GM19238 (cell line): ENCODE measurements around the gene DEF6.

Experiments used
- DNase-seq: peaks from one replicate; pipeline ENCODE4 v3.0.0; 2011; ENCODE audit warnings: low spot score; ENCODE audit not compliant: insufficient read length

DEF6 gene

DNA sequence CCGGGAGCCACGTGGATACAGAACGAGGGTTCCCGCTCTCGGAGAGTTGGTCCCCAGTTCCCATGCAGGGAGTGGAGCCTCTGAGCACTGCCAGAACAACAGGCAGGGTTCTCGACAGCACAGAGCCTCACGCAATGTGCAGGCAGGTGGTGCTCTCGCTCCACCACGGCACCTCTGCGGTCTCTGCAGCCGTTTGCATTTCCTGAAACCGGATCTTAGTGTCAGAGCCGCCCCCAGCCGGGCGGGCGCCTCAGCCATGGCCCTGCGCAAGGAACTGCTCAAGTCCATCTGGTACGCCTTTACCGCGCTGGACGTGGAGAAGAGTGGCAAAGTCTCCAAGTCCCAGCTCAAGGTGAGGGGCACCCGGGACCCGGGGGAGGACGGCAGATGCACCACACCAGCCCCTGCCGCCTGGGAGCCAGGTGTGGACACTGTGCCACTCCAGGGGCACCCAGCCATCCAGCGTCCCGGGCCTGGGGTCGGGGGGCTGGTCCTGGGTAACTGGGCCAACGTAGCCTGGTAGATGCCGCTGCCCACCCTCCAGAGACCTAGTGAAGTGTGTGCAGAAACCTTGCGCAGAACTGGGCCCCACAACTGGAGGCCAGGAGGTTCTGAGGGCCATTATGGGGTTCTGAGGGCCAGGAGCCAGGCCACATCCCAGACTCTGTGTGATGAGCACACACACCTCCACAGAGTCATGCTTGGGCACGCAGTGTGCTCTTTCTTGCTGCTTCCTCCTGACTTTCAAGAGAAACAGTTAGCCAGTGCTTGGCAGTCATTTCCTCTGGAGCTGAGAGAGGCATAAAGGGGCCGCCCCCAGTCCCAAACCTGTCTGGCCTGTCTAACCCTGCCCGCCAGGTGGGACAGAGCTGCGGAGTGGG lies at the start of gene DEF6:
Gene DEF6, plus strand, starts transcription at position 218 of the 881 bp plus-strand sequence. Its CDS starts 39 bp downstream, at position 257.
- peak; percentile 88 for DNase-seq

DNA sequence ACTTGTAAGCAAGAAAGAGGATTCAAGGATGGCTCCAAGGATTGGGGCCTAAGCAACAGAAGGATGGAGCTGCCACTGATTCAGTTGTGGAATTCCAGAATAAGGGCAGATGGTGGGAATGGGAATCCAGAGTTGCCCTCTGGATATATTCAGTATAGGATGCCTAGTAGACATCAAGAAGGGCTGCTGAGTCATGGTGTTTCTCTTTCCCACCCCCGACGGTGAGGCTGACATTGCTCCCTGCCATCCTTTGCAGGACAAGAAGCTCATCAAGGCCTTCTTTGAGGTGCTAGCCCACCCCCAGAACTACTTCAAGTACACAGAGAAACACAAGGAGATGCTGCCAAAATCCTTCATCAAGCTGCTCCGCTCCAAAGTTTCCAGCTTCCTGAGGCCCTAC lies 49.3 kb upstream of the DEF6 start:
- DNase-seq = no peak

- DNase-seq = no peak
These were observed 48.7 kb upstream of the DEF6 start for GRCh38 chr6:35248965-35249364.

DNA sequence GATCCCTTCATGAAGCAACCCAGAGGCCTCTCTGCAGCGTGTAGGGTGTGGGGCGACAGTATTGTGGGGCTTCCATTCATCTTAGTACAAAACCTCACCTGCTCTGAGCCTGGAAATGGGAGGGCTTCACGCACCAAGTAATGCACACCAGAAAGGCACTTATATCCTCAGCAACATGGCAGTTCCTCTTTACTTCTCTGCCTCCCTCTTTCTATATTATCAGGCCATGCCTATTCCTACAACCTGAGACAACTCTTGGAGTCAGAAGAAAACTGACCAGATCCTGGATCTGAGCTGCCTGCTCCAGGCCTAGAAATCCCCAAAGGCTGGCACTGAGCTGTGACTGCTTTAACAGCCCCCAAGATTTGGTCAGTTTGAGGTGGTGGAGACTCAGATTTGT lies 45.7 kb upstream of the DEF6 start:
- DNase-seq = no peak

- DNase-seq = no peak
These were observed 44.4 kb upstream of the DEF6 start for GRCh38 chr6:35253249-35253648.

GRCh38 chr6:35258336-35258735 lies 39.3 kb upstream of the DEF6 start:
- DNase-seq = no peak

GRCh38 chr6:35258858-35259193 lies 38.8 kb upstream of the DEF6 start:
- DNase-seq = no peak

GRCh38 chr6:35259194-35259947 lies 38.2 kb upstream of the DEF6 start, which contains the start of gene ZNF76:
Gene ZNF76 (plus strand): TSS chr6:35259735. CDS start chr6:35281152, 21,417 bp downstream.
- DNase-seq = peak; percentile 94

- DNase-seq = peak; percentile 62
These were observed 37.5 kb upstream of the DEF6 start for GRCh38 chr6:35259948-35260590.

DNA sequence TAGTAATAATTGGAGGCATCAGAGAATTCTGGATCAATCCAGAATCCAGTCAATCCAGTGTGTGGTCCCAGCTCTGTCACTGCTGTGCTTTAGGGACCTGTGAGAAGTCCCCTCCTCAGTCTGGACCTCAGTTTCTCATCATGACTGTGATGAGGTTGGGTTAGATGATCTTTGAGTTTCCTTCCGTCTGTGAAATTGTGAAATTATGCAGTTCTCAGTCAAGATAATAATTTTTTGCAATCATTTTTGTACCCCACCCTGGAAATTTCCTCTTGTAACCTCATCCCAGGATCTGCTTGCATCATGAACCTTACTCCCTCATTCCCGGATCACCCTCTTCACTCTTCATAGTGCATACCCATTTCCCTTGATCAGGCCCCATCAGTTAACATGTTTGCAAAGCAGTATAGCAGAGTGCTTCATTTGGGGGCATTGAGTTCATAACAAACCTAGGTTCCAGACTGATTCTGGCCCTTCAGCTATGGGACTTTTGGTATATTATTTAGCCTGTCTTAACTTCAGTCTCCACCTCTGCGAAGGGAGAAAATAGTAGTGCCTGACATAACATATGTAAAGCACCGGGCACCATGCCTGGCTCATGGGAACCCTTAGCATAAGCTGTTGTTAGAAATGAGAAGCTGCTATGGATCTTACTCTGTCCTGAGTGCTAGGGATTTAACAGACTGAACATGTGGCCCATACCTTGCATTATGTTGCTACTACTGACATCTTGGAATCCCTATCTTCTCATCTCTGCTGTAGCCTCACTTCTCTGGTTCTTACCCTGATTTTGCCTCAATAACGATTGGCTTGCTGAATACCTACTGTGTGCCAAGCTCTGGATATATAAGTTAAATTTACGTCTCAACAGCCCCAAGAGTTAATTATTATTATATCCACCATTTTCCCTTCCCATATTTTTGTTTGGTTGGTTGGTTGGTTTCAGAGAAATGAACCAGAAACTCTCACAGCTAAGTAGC lies 36.7 kb upstream of the DEF6 start:
- DNase-seq = no peak

DNA sequence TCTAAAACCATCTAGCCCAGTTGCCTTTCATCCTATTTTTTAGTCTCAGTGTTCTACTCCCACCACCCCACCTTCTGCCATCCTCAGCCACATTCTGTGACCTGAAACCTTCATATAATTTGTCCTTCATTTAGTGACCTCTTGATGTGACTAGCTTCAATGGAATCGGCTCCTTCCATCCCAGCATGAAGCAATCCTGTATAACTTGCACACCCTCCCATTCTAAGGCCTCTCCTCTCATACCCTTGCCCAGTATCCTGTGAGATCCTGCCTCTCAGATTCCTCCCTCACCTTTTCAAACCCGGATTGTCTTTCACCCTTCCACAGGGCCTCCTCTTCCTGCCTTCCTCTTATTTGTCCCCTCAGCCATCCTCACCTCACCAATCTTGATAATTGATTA lies 35.0 kb upstream of the DEF6 start:
- DNase-seq = no peak

DNA sequence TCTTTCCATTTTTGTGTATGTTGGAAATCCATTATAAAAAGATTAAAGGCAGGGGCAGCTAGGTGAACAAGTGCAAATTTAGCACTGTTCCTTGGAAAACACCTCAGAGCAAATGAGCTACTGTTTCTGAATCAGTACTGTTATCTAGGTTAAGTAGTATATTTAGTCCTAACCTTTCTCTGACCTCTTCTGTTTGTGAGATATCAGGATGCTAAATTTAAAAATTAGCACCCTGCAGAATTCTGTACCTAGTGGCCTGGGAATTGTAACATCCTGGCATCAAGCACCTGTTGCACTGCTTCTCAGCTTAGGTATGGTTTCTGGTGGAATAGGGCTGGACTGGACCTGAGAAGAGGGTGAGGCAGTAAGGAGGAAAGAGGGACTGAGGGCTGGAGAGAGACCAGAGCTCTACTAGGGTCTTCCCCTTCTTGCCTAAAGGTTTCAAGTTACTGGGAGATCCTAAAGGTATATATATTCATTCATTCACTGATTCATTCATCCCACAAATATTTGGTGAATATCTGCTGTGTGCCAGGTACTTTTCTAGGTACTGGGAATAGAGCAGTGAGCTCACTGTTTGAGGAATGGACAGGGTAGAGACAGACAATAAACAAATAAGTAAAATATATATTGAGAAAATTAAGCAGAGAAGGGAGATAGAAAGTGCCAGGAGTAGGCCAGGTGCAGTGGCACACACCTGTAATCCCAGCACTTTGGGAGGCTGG lies 32.9 kb upstream of the DEF6 start:
- no peak for DNase-seq

DNA sequence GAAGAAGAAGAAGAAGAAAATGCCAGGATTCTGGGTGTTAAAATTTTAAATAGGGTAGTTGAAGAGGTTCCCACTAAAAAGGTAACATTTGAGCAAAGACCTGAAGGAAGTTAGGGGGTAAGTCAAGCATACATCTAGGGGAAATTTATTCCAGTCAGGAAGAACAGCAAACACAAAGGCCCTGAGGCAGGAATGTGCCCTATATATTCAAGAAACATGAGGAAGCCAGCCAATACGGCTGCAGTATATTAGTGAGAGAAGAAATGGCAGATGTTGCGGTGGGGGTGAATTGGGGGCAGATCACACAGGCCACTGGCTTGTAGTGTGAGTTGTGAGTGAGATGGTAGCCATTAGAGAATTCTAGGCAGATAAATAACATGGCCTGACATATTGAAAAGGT lies 32.1 kb upstream of the DEF6 start:
- DNase-seq = no peak

- DNase-seq = no peak
These were observed 30.2 kb upstream of the DEF6 start for GRCh38 chr6:35267446-35267845.

DNA sequence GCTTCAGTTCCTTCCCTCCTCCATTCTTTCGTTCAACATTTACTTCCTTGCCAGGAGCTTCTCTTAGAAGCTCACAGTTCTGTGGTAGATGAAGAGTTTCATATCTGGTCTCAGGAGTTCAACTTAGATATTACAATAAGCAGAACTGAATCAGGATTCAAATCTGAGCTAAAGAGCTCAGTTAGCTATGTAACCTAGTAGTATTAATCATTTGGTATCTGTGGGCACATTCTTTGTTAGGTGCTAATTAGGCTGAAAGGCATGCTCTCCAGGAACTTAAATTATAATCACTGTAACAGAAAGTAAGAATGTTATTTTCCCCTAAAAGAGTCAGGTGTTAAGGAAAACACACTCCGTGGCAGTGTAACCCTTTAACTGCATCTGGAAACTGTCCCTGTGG lies 29.7 kb upstream of the DEF6 start:
- DNase-seq = no peak

DNA sequence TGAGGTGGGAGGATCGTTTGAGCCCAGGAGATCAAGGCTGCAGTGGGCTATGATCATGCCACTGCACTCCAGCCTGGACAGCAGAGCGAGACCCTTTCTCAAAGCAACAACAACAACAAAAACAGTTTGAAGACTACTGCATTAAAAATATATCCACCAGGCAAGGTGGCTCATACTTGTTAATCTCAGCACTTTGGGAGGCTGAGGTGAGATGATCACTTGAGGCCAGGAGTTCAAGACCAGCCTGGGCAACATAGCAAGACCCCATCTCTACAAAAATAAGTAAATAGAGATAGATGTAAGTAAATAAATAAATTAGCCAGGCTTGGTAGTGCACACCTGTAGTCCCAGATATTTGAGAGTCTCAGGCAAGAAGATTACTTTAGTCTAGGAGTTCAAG lies 25.6 kb upstream of the DEF6 start:
- DNase-seq = no peak

DNA sequence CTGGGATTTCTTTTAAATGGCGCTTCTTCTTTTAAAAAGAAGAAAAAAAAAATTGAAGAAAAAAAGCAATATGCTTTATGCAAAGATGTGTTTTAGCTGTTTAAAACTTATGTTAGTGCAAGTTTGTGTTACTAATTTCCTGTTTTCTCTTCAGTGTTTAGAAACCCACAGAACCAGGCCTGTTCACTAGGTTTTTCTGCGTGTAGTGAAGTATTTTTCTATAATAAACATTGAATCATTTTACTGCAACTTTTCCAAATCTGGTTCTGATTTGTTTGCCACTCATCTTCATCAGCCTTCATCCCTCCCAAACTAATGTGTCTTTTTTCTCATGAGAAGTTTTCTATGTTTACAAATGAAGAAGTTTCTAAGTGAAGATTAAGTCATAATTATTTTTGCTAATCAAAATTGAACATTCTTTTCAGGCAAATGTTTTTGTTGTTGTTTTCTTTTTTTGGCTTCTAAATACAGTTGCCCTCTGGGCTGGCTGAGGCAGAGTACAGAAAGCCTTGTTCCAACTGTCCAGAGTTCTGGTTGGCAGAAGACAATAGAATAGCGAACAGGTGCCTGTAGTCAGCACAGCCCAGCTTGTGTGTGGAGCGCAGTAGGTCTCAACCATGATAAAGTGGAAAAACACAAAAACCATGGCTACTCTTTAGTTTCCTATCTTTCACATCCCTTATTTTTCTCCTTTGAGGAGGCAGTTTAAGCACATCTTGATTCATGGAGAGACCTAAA lies 23.6 kb upstream of the DEF6 start:
- DNase-seq = no peak

GRCh38 chr6:35275744-35276260 lies 21.8 kb upstream of the DEF6 start:
- no peak for DNase-seq

GRCh38 chr6:35278708-35279107 lies 18.9 kb upstream of the DEF6 start:
- DNase-seq = no peak
